ENCODE measurements around the gene LHPP.

DNA sequence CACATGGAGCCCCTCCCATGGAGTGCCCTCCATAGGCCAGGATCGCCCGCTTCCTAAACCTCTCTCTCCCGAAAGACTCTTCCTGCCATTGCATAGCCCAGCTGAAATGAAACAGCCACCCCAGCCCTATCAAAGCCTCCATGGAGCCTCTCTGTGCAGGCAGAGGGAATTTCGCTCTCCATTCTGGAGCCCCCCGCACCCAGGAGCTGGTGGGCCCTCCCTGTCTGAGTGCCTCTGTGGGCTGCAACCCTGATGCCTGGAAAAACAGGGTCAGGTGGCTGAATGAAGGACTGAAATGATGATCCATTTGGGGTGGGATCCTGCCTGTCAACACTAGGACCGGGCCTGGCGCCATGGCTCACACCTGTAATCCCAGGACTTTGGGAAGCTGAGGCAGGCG is 176.1 kb downstream of the LHPP start:
- TF ChIP-seq, protein P1, sequence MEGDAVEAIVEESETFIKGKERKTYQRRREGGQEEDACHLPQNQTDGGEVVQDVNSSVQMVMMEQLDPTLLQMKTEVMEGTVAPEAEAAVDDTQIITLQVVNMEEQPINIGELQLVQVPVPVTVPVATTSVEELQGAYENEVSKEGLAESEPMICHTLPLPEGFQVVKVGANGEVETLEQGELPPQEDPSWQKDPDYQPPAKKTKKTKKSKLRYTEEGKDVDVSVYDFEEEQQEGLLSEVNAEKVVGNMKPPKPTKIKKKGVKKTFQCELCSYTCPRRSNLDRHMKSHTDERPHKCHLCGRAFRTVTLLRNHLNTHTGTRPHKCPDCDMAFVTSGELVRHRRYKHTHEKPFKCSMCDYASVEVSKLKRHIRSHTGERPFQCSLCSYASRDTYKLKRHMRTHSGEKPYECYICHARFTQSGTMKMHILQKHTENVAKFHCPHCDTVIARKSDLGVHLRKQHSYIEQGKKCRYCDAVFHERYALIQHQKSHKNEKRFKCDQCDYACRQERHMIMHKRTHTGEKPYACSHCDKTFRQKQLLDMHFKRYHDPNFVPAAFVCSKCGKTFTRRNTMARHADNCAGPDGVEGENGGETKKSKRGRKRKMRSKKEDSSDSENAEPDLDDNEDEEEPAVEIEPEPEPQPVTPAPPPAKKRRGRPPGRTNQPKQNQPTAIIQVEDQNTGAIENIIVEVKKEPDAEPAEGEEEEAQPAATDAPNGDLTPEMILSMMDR (IDR thresholded peaks at IDR 0.05 in 2 of 3, conservative IDR thresholded peaks at IDR 0.05 in 1 of 3; ENCODE audit: control insufficient read depth in 2 of 3, extremely low read depth in 1 of 3, insufficient read depth in 1 of 3, low read depth in 3 of 3, low read length in 3 of 3), result no peak
- TF ChIP-seq TARDBP (IDR thresholded peaks at IDR 0.05; ENCODE audit: borderline replicate concordance) (no peak), FOXM1 (IDR thresholded peaks at IDR 0.05; ENCODE audit: low read depth, low read length) (no peak)
- TF ChIP-seq, protein P2, sequence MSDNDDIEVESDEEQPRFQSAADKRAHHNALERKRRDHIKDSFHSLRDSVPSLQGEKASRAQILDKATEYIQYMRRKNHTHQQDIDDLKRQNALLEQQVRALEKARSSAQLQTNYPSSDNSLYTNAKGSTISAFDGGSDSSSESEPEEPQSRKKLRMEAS (IDR thresholded peaks at IDR 0.05; ENCODE audit: low read depth, low read length), result no peak
- TF ChIP-seq, protein P3, sequence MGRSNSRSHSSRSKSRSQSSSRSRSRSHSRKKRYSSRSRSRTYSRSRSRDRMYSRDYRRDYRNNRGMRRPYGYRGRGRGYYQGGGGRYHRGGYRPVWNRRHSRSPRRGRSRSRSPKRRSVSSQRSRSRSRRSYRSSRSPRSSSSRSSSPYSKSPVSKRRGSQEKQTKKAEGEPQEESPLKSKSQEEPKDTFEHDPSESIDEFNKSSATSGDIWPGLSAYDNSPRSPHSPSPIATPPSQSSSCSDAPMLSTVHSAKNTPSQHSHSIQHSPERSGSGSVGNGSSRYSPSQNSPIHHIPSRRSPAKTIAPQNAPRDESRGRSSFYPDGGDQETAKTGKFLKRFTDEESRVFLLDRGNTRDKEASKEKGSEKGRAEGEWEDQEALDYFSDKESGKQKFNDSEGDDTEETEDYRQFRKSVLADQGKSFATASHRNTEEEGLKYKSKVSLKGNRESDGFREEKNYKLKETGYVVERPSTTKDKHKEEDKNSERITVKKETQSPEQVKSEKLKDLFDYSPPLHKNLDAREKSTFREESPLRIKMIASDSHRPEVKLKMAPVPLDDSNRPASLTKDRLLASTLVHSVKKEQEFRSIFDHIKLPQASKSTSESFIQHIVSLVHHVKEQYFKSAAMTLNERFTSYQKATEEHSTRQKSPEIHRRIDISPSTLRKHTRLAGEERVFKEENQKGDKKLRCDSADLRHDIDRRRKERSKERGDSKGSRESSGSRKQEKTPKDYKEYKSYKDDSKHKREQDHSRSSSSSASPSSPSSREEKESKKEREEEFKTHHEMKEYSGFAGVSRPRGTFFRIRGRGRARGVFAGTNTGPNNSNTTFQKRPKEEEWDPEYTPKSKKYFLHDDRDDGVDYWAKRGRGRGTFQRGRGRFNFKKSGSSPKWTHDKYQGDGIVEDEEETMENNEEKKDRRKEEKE (IDR thresholded peaks at IDR 0.05), result no peak
